AG09319 (cell line): Measurements from ENCODE around the gene VCP.

ENCODE experiments used
- DNase-seq: peaks from one replicate; pipeline ENCODE4 v3.0.0-alpha.2; 2010; ENCODE audit warnings: low read depth; ENCODE audit errors: extremely low read depth
- TF ChIP-seq, protein P1 (sequence below): IDR thresholded peaks from 2 replicates; pipeline ENCODE4 v1.5.1; 2011; ENCODE audit warnings: low read depth, mild to moderate bottlenecking, inconsistent platforms, low read length, moderate library complexity

VCP gene

DNA sequence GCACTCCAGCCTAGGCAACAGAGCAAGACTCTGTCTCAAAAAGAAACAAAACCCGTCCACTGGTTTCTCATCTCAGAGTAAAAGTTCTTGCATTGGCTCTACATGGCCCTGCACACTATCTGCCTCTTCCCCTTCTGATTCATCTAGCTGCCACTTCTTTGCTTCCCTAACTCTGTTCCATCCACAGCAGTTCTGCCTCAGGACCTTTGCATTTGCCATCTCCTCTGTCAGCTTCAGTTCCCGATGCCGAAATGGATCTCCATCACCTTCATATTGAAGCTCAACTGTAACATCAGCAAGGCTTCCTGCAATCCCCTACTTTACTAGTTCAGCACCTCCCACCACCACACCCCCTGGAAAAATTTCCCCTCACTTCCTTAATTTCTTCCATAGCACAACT lies 25.1 kb upstream of the VCP start:
- DNase-seq = no peak
- TF ChIP-seq, protein P1, sequence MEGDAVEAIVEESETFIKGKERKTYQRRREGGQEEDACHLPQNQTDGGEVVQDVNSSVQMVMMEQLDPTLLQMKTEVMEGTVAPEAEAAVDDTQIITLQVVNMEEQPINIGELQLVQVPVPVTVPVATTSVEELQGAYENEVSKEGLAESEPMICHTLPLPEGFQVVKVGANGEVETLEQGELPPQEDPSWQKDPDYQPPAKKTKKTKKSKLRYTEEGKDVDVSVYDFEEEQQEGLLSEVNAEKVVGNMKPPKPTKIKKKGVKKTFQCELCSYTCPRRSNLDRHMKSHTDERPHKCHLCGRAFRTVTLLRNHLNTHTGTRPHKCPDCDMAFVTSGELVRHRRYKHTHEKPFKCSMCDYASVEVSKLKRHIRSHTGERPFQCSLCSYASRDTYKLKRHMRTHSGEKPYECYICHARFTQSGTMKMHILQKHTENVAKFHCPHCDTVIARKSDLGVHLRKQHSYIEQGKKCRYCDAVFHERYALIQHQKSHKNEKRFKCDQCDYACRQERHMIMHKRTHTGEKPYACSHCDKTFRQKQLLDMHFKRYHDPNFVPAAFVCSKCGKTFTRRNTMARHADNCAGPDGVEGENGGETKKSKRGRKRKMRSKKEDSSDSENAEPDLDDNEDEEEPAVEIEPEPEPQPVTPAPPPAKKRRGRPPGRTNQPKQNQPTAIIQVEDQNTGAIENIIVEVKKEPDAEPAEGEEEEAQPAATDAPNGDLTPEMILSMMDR = no peak

DNA sequence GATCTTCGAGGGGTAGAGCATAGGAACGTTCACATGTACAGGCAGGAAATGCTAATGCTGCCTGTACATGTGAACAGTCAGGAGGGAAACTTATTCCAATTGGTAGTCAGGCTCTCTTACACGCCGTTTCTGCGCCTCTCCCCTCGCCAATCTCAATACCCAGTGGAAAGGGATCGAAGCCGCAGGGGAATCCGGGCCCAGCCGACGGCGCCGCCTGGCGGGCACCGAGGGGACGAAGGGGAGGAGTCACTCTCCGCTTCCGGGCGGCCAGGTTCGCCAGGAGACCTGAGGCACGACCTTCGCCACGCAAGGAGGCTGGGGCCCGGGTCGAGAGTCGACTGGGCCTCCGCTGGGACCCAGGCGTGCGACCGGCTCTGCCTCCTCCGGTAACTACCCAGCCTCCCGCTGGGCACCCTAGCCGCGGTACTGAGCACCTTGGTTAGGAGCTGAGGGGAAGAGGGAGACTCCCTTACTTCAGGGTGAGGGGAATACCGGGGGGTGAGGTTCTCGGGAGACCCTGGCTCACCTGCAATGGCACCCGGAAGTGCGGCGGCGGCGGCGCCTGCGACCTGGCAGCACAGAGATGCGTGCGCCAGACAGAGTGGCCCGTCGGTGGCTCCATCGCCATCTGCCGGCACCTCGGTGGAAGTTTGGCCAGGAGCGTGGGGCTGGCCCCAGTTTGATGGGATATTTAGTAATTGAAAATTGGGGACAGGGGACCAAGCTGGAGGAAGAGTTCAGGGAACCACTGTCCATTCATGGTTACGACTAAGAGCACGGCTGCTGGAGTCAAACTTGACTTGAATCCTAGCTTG lies 23.8 kb upstream of the VCP start, which contains the start of gene PIGO:
PIGO (minus strand) TSS at position 557 of the 815 bp plus-strand sequence. CDS start 1,026 bp downstream, outside the sequence.
- TF ChIP-seq, protein P1 = peak; percentile 89
- DNase-seq = peak; percentile 45

DNA sequence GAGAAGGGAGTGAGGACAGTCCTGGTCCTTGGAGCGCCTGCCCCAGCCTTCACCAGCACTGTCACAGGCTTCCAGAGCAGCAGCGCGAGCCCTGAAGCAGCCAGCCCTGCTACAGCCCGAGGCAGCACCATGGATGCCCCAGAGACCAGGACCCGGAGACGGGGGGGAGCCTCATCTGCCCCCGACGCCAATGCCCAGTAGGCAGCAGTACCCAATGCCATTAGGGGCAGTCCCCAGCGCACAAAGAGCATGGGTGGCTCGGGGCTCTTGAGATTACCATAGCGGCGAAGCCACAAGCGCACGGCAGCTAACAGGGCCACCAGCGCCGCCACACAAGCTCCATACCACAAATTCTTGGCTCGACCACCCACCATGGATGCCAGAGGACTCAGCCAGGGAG lies 19.1 kb upstream of the VCP start:
- TF ChIP-seq, protein P1 = no peak
- no peak for DNase-seq

DNA sequence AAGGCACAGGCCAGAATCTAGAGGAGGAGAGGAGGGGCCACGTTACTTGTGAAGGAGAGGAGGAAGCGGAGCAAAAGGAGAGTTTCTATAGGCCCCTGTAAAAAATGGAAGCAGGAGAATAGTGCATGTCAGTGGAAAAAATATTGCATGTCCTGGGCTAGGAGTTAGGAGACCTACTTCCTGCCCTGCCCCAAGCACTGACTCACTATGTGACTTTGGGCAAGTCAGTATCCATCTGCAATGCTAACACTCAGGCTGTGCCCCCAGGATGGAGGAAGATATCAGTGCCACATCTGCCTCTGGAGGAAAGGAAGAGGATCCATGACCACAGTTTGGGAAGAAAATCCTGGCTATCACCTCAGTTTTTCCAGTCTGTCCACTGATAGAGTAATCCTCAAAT lies 17.0 kb upstream of the VCP start:
- TF ChIP-seq, protein P1 = no peak
- DNase-seq = no peak

DNA sequence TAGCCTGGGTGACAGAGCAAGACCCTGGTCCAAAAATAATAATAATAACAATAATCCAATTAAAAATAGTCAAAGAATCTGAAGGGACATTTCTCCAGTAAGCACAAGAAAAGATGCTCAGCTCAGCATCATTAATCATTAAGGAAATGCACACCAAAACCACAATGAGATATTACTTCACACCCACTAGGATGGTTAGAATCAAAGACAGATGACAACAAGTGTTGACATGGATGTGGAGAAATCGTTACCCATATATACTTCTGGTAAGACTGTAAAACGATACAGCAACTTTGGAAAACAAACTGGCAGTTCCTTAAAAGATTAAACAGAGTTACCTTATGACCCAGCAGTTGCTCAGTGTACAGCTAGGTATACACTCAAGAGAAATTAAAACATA lies 12.7 kb upstream of the VCP start:
- TF ChIP-seq, protein P1 = no peak
- no peak for DNase-seq

DNA sequence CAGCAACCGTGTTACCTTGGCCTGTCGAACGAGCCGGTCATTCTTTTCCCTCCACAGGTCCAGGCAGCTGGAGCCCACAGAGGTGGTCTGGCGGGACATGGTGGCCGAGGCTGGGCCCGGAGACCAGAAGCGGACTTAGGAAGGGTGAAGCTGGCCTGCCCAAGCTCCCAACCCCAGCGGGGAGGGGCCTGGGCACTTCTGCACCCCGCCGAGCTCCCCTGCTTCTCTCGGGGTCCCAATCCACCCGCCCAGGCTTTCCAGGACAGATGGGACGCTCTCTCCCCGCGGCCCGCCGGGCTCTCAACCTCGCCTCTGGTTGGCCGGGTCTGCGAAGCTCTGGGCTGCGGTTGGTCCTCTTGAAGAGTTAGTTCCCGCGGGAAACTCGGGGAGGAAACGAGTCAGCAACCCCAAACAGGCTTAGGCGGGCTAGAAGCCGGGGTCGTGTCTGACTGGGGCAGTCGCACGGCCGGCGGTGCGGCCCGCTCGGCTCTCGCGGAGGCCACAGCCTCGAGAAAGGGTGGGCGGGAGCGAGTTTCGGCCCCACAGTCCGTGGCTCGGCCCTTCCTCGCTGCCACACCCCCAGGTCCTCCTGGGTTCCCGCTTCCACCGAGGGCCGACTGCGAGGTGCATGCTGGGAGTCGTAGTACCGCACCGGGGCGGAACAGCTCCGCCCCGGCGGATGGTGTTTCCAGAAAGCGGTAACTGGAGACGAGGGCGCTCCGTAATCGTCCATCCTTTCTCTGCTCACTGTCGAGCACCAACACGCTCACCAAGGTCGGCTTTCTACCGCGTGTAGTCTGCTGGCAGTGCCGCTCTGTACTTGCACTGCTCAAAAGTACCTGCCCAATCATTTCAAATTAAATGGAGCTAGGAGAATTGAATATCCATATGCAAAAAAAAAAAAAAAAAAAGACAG lies 7.3 kb upstream of the VCP start, which contains the start of gene FANCG:
FANCG (minus strand) TSS at position 517 of the 916 bp plus-strand sequence; CDS start at position 99, 418 bp downstream.
- TF ChIP-seq, protein P1 = no peak
- DNase-seq = peak; percentile 75
